Neuronal stem cell (in vitro differentiated cells): ENCODE data around the gene ABHD2.

ENCODE experiments used
- DNase-seq: peaks from one replicate; pipeline ENCODE4 v3.0.0-alpha.2; 2013; ENCODE audit warnings: low spot score
- H2AFZ ChIP-seq: one replicate; pipeline ENCODE4 v1.6.1; 2013; ENCODE audit warnings: mild to moderate bottlenecking, low read length, inconsistent platforms
- H2AK5ac ChIP-seq: 2 replicates; pipeline ENCODE4 v1.6.1; 2013; ENCODE audit warnings: low read depth, mild to moderate bottlenecking, inconsistent platforms, low read length, moderate library complexity, mixed read lengths
- H2BK120ac ChIP-seq: 2 replicates; pipeline ENCODE4 v1.6.1; 2013; ENCODE audit warnings: low read depth, mild to moderate bottlenecking, inconsistent platforms, low read length, moderate library complexity, mixed read lengths
- H2BK12ac ChIP-seq: one replicate; pipeline ENCODE4 v1.6.1; 2013; ENCODE audit warnings: low read length, inconsistent platforms
- H2BK15ac ChIP-seq: 2 replicates; pipeline ENCODE4 v1.6.1; 2013; ENCODE audit warnings: mild to moderate bottlenecking, low read length, inconsistent platforms, mixed read lengths
- H2BK5ac ChIP-seq: one replicate; pipeline ENCODE4 v1.6.1; 2013; ENCODE audit warnings: inconsistent platforms, mild to moderate bottlenecking, low read length, moderate library complexity
- H3K14ac ChIP-seq: one replicate; pipeline ENCODE4 v1.6.1; 2013; ENCODE audit warnings: low read length, inconsistent platforms
- H3K18ac ChIP-seq: 2 replicates; pipeline ENCODE4 v1.6.1; 2013; ENCODE audit warnings: low read length, inconsistent platforms
- H3K23ac ChIP-seq: 2 replicates; pipeline ENCODE4 v1.6.1; 2013; ENCODE audit warnings: low read depth, mild to moderate bottlenecking, mixed read lengths, low read length, inconsistent platforms; ENCODE audit not compliant: poor library complexity
- H3K27ac ChIP-seq: replicated peaks from 3 replicates; pipeline ENCODE4 v1.5.1; 2013; ENCODE audit warnings: low read length, inconsistent platforms
- H3K27me3 ChIP-seq, 3 experiments: 2 replicates each; pipeline ENCODE4 v1.6.1; 2013; ENCODE audit warnings: low read length in 3 of 3, mild to moderate bottlenecking in 2 of 3, inconsistent platforms in 1 of 3, low read depth in 1 of 3, mixed read lengths in 1 of 3, moderate library complexity in 1 of 3; ENCODE audit not compliant: control insufficient read depth in 3 of 3, insufficient read depth in 3 of 3
- H3K36me3 ChIP-seq, 2 donors: replicated peaks in 1 of 2; 2 replicates each; pipeline ENCODE4 v1.6.1; 2013; ENCODE audit warnings: low read length in 2 of 2; ENCODE audit not compliant: control insufficient read depth in 2 of 2, insufficient read depth in 2 of 2
- H3K4ac ChIP-seq: 2 replicates; pipeline ENCODE4 v1.6.1; 2013; ENCODE audit warnings: inconsistent platforms, mild to moderate bottlenecking, low read length, moderate library complexity
- H3K4me1 ChIP-seq, 2 donors: 1 replicate in 1 of 2; 2 replicates in 1 of 2; pipeline ENCODE4 v1.6.1; 2013; ENCODE audit warnings: low read length in 2 of 2, low read depth in 1 of 2; ENCODE audit not compliant: control insufficient read depth in 2 of 2, insufficient read depth in 1 of 2
- H3K4me2 ChIP-seq: one replicate; pipeline ENCODE4 v1.6.1; 2013; ENCODE audit warnings: mild to moderate bottlenecking, low read length, inconsistent platforms; ENCODE audit not compliant: insufficient read depth, poor library complexity, severe bottlenecking
- H3K4me3 ChIP-seq, 2 donors: 2 replicates each; pipeline ENCODE4 v1.5.1; 2013; ENCODE audit warnings: low read length in 2 of 2, mild to moderate bottlenecking in 2 of 2, inconsistent platforms in 1 of 2, moderate library complexity in 1 of 2
- H3K79me1 ChIP-seq: one replicate; pipeline ENCODE4 v1.6.1; 2013; ENCODE audit warnings: low read depth, mild to moderate bottlenecking, inconsistent platforms, low read length, moderate library complexity
- H3K9ac ChIP-seq: one replicate; pipeline ENCODE4 v1.6.1; 2013; ENCODE audit warnings: mild to moderate bottlenecking, low read depth, low read length, inconsistent platforms; ENCODE audit not compliant: poor library complexity
- H3K9me3 ChIP-seq, 2 donors: replicated peaks in 1 of 2; 2 replicates each; pipeline versions ENCODE3 to v1.6.1; 2013; ENCODE audit warnings: low read length in 2 of 2, mild to moderate bottlenecking in 2 of 2, inconsistent platforms in 1 of 2, low read depth in 1 of 2, mixed read lengths in 1 of 2, moderate library complexity in 1 of 2; ENCODE audit not compliant: control insufficient read depth in 2 of 2, insufficient read depth in 1 of 2
- H4K8ac ChIP-seq: one replicate; pipeline ENCODE4 v1.6.1; 2013; ENCODE audit warnings: low read depth, mild to moderate bottlenecking, inconsistent platforms, low read length, moderate library complexity
- H4K91ac ChIP-seq: one replicate; pipeline ENCODE4 v1.6.1; 2013; ENCODE audit warnings: low read length, low read depth, mild to moderate bottlenecking, inconsistent platforms; ENCODE audit not compliant: poor library complexity
- WGBS, 2 donors: extraction: QIAGEN DNeasy Blood & Tissue Kit; methylation state at CpG; one replicate each; pipeline ENCODE4 v1.1.7; 2013; ENCODE audit warnings: missing lambda C conversion rate in 2 of 2, mixed read lengths in 1 of 2; ENCODE audit not compliant: insufficient read length in 2 of 2, insufficient replicate concordance in 1 of 2; ENCODE audit errors: extremely low coverage in 2 of 2; 5-methylcytosine and 5-hydroxymethylcytosine counted together

The ABHD2 gene

GRCh38 chr15:89192136-89192535 is 103.9 kb downstream of the ABHD2 start:
- no peak overlapping the region for H3K27ac ChIP-seq
- DNase-seq, result no peak
- H3K4me3 ChIP-seq, result no peak overlapping the region
- no peak overlapping the region for H4K91ac ChIP-seq
- H3K9ac ChIP-seq, result no peak overlapping the region
- H4K8ac ChIP-seq, result no peak overlapping the region
- no peak overlapping the region for H3K4ac ChIP-seq
- H2BK120ac ChIP-seq, result no peak overlapping the region
- H2BK12ac ChIP-seq, result no peak overlapping the region
- peaks cover 4 to 52% of the 10 kb centered on the region in 2 donors for H3K36me3 ChIP-seq
- no peak overlapping the region for H3K4me2 ChIP-seq
- H2BK15ac ChIP-seq, result no peak overlapping the region
- H3K18ac ChIP-seq, result no peak overlapping the region
- no peak overlapping the region for H3K14ac ChIP-seq
- no peaks in the 10 kb centered on the region for H3K27me3 ChIP-seq
- H3K9me3 ChIP-seq, result no peaks in the 10 kb centered on the region
- H2BK5ac ChIP-seq, result no peak overlapping the region
- no peak overlapping the region for H2AK5ac ChIP-seq
- H3K4me1 ChIP-seq, result peaks cover 11 to 14% of the 10 kb centered on the region in 2 donors
- no peak overlapping the region for H3K23ac ChIP-seq
- WGBS, 2 donors, result no CpG with 5 or more reads among the region's 2 CpGs
- H3K79me1 ChIP-seq, result no peaks in the 10 kb centered on the region
- no peak overlapping the region for H2AFZ ChIP-seq

- Histone ChIP-seq H3K18ac (no peak overlapping the region), H2BK15ac (no peak overlapping the region), H2AK5ac (no peak overlapping the region), H2AFZ (no peak overlapping the region), H4K8ac (no peak overlapping the region), H3K36me3 (peaks cover 4 to 52% of the 10 kb centered on the region in 2 donors), H2BK12ac (no peak overlapping the region), H4K91ac (no peak overlapping the region), H3K23ac (no peak overlapping the region), H3K27me3 (no peaks in the 10 kb centered on the region), H2BK5ac (no peak overlapping the region), H3K4ac (no peak overlapping the region), H3K4me2 (no peak overlapping the region), H3K9ac (no peak overlapping the region), H3K79me1 (no peaks in the 10 kb centered on the region), H3K14ac (no peak overlapping the region), H3K9me3 (no peaks in the 10 kb centered on the region), H3K4me3 (no peak overlapping the region), H2BK120ac (no peak overlapping the region), H3K4me1 (peaks cover 14 to 18% of the 10 kb centered on the region in 2 donors), H3K27ac (no peak overlapping the region)
- WGBS, 2 donors, result no CpG with 5 or more reads among the region's 3 CpGs
- DNase-seq, result no peak
These were observed 104.5 kb downstream of the ABHD2 start for GRCh38 chr15:89192766-89193165.

DNA sequence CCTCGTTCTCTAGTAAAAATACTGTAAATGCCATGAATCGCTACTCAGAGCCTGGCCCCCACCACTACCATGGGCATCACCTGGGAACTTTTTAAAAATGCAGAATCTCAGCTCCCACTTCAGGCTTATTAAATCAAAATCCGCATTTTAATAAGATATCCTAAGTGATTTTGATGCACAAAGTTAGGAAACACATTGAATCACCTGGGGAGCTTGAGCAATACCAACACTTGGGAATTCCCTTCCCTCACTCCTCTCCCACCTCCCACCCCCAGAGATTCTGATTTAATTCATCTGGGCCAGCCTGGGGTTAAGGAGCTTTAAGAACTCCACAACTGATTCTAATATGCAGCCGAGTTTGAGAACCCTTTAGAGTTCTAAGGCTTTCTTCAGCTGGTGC is 106.4 kb downstream of the ABHD2 start:
- Histone ChIP-seq H3K27me3 (no peaks in the 10 kb centered on the region), H3K79me1 (no peaks in the 10 kb centered on the region), H4K8ac (no peak overlapping the region), H2BK5ac (no peak overlapping the region), H2AFZ (no peak overlapping the region), H3K4me3 (no peak overlapping the region), H4K91ac (no peak overlapping the region), H2BK12ac (no peak overlapping the region), H2BK15ac (no peak overlapping the region), H3K9ac (no peak overlapping the region), H3K27ac (no peak overlapping the region), H3K4me1 (peaks cover 28 to 36% of the 10 kb centered on the region in 2 donors), H3K14ac (no peak overlapping the region), H3K23ac (no peak overlapping the region), H3K9me3 (no peaks in the 10 kb centered on the region), H2BK120ac (no peak overlapping the region), H3K36me3 (peaks cover 3 to 40% of the 10 kb centered on the region in 2 donors), H3K4me2 (no peak overlapping the region), H3K18ac (no peak overlapping the region), H2AK5ac (no peak overlapping the region), H3K4ac (no peak overlapping the region)
- WGBS, 2 donors, result no CpG with 5 or more reads among the region's 4 CpGs
- no peak for DNase-seq

GRCh38 chr15:89195836-89196235 is 107.6 kb downstream of the ABHD2 start:
- Histone ChIP-seq H3K4me1 (peaks cover 33 to 43% of the 10 kb centered on the region in 2 donors), H3K9me3 (no peaks in the 10 kb centered on the region), H2BK12ac (no peak overlapping the region), H3K36me3 (peaks cover 3 to 32% of the 10 kb centered on the region in 2 donors), H3K79me1 (no peaks in the 10 kb centered on the region), H3K4me2 (no peak overlapping the region), H3K23ac (no peak overlapping the region), H2BK120ac (no peak overlapping the region), H3K18ac (peak overlapping the region; percentile 58), H2AK5ac (no peak overlapping the region), H3K27ac (no peak overlapping the region), H3K14ac (no peak overlapping the region), H2BK5ac (no peak overlapping the region), H3K9ac (no peak overlapping the region), H4K8ac (no peak overlapping the region), H3K4me3 (no peak overlapping the region), H2AFZ (no peak overlapping the region), H2BK15ac (no peak overlapping the region), H3K27me3 (no peaks in the 10 kb centered on the region), H4K91ac (no peak overlapping the region), H3K4ac (no peak overlapping the region)
- WGBS, 2 donors, result no CpG with 5 or more reads among the region's 8 CpGs
- no peak for DNase-seq
